GM12874 (cell line): ENCODE results near the gene NDUFA1.
A peak's percentile ranks its signal among the peaks of the same experiment; 100 is the strongest.

Experiments used
- CTCF ChIP-seq: IDR thresholded peaks from 2 replicates; pipeline ENCODE4 v1.5.1; 2011; ENCODE audit warnings: low read depth, mild to moderate bottlenecking, control low read depth, low read length, moderate library complexity; ENCODE audit not compliant: insufficient read depth

Gene NDUFA1

DNA sequence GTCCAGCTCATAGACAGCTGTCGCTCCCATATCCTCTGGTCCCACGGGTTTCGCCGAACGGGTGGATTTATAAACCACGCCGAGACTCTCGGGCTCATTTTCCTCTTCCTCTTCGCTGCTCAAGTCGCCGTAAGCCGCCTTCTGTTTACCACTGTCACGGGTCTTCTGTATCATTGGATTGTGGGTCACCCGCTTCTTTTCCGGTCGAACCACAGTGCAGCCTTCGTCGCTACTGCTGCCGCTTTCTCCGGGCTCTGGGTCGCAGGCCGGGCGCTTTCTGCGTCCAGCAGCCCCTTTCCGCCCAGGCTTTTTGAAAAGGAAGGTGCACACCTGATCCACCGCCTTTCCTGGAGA lies 410 bp upstream of the NDUFA1 start:
- TF ChIP-seq CTCF = no peak

- TF ChIP-seq CTCF = no peak
These were observed 7.1 kb downstream of the NDUFA1 start for GRCh38 chrX:119878740-119879139.

DNA sequence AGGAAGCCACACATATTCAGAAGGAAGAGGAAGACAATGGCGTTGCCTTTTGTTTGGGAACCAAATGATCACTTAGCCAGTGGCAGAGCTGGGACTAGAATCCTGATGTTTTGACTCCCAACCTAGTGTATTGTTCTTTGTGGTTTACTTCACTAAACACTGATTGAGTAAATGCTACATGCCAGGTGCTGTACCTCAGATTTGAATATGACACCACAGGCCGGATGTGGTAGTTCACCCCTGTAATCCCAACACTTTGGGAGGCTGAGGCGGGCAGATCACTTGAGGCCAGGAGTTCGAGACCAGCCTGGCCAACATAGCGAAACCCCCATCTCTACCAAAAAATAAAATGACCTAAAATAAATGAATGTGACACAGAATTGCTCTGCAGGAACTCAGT lies 8.4 kb downstream of the NDUFA1 start:
- no peak for TF ChIP-seq CTCF

GRCh38 chrX:119880552-119881437 lies 9.2 kb downstream of the NDUFA1 start:
- TF ChIP-seq CTCF = peak; percentile 60; the same call in 1 of the 2 replicates

DNA sequence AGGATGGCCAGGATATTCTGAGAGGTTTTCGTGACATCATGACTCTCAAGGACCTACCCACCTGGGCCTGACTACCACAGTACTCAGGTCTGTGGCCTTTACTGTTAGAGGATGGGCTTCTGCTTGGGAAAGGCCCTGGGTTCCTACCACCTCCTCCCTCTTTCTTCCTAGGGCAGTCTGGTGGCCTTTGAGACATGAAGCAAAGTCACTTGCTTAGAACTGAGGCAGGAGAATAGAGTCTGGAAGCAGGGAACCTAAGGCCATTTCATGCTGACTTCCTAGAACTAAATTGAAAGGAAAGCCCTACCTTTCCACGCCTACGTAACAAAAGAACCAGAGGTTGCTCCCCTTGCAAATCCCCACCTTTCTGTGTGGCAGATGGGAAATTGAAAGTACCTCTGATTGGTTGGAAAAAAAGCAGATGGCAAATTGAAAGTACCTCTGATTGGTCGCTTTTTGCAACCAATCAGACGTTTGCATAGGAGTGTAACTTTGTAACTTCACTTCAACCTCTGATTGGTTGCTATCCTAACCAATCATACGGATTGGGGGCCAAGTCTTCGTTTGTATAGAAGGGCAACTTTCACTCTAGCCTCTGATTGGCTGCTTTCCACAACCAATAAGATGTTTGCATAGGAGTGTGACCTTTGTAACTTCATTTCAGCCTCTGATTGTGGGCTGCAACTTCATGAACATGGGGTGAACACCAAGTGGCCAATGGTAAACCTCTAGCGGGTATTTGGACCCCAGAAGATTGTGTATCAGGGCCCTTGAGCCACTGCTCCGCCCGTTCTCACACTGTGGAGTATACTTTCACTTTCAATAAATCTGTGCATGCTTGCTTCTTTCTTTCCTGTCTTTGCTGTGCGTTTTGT lies 14.2 kb downstream of the NDUFA1 start:
- TF ChIP-seq CTCF = no peak

GRCh38 chrX:119887721-119888425 lies 16.2 kb downstream of the NDUFA1 start:
- TF ChIP-seq CTCF = peak; percentile 73

DNA sequence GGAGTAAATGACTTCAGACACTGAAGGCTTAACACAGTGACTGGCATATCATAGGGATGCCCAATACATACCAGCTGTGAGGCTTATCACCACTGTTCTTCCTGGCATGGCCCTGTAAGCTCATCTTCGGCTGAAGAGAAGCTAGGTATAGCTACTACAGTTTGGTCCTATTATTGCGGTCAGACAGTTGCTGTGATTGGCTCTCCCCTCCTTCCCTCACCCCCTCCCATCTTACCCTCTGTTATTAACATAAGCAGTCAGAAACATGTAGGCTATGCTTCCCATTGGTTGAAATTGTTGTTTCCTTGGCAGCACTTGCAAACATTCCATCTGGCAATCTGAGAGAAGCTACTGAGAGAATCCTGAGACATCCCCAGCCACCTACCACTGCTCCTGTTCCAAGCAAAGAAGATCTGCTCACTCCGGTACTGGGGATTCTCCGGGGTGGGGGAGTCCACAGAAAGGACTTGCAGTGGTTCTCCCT lies 24.3 kb downstream of the NDUFA1 start, which contains the start of gene AKAP14:
AKAP14 (plus strand) TSS at position 51 of the 484 bp plus-strand sequence. CDS start 7,331 bp downstream, outside the sequence.
- no peak for TF ChIP-seq CTCF
